ENCODE measurements around the gene CEP83. TPM values are rescaled to one million over a fixed set of nuclear protein-coding genes. Genes with fewer than 3 reads are reported as not detected.

CEP83 gene
- total RNA-seq, 1 donor from 2014 or later: 13.4 TPM

GRCh38 chr12:94276725-94277124 is 182.9 kb downstream of the CEP83 start:
- H3K9me3 Mint-ChIP-seq (ENCODE audit: unreplicated experiment): peaks cover 6% of the 10 kb centered on the region
- no peak for TF ChIP-seq CTCF (IDR thresholded peaks at IDR 0.05; ENCODE audit: partially characterized antibody, unreplicated experiment)
- H3K36me3 Mint-ChIP-seq (ENCODE audit: unreplicated experiment): peaks cover 4% of the 10 kb centered on the region
- H3K4me3 Mint-ChIP-seq (ENCODE audit: unreplicated experiment): no peak overlapping the region
- DNase-seq: no peak
- no peaks in the 10 kb centered on the region for H3K27me3 Mint-ChIP-seq (ENCODE audit: unreplicated experiment)
- H3K27ac Mint-ChIP-seq (ENCODE audit: unreplicated experiment): no peak overlapping the region
- H3K4me1 Mint-ChIP-seq (ENCODE audit: low read depth, unreplicated experiment): peaks cover 3% of the 10 kb centered on the region

- DNase-seq: no peak
- Mint-ChIP-seq H3K36me3 (ENCODE audit: unreplicated experiment) (peaks cover 4% of the 10 kb centered on the region), H3K4me1 (ENCODE audit: low read depth, unreplicated experiment) (no peaks in the 10 kb centered on the region), H3K4me3 (ENCODE audit: unreplicated experiment) (no peak overlapping the region), H3K27me3 (ENCODE audit: unreplicated experiment) (no peaks in the 10 kb centered on the region), H3K27ac (ENCODE audit: unreplicated experiment) (no peak overlapping the region), H3K9me3 (ENCODE audit: unreplicated experiment) (peaks cover 6% of the 10 kb centered on the region)
- TF ChIP-seq CTCF (IDR thresholded peaks at IDR 0.05; ENCODE audit: partially characterized antibody, unreplicated experiment): no peak
Observed at GRCh38 chr12:94273272-94273671, 186.4 kb downstream of the CEP83 start.

DNA sequence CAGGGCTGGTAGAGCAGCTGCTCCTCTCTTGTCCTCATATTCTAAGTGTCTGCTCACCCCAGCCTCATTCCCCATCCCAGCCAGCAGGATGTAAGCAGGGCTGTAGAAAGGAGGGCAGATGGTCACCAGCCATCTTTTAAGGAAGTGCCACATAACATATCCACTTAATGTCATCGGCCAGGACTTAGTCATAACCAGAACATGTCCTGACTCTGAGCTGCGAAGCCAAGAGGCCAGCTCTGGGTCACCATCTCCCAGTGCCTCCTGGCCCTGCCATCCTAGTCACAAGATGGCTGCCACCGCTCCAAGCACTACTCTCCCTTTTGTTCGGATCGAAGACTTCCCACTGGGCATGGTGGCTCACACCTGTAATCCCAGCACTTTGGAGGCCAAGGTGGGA is 187.4 kb downstream of the CEP83 start:
- Mint-ChIP-seq H3K4me3 (ENCODE audit: unreplicated experiment) (no peak overlapping the region), H3K27me3 (ENCODE audit: unreplicated experiment) (no peaks in the 10 kb centered on the region), H3K4me1 (ENCODE audit: low read depth, unreplicated experiment) (no peaks in the 10 kb centered on the region), H3K36me3 (ENCODE audit: unreplicated experiment) (peaks cover 4% of the 10 kb centered on the region), H3K27ac (ENCODE audit: unreplicated experiment) (no peak overlapping the region), H3K9me3 (ENCODE audit: unreplicated experiment) (peaks cover 3% of the 10 kb centered on the region)
- no peak for DNase-seq
- no peak for TF ChIP-seq CTCF (IDR thresholded peaks at IDR 0.05; ENCODE audit: partially characterized antibody, unreplicated experiment)

- Mint-ChIP-seq H3K4me1 (ENCODE audit: low read depth, unreplicated experiment) (no peaks in the 10 kb centered on the region), H3K27ac (ENCODE audit: unreplicated experiment) (no peak overlapping the region), H3K4me3 (ENCODE audit: unreplicated experiment) (no peak overlapping the region), H3K9me3 (ENCODE audit: unreplicated experiment) (peaks cover 3% of the 10 kb centered on the region), H3K27me3 (ENCODE audit: unreplicated experiment) (no peaks in the 10 kb centered on the region), H3K36me3 (ENCODE audit: unreplicated experiment) (peaks cover 4% of the 10 kb centered on the region)
- no peak for TF ChIP-seq CTCF (IDR thresholded peaks at IDR 0.05; ENCODE audit: partially characterized antibody, unreplicated experiment)
- DNase-seq: no peak
Observed at GRCh38 chr12:94271351-94271750, 188.3 kb downstream of the CEP83 start.

- DNase-seq: no peak
- Mint-ChIP-seq H3K9me3 (ENCODE audit: unreplicated experiment) (peaks cover 3% of the 10 kb centered on the region), H3K36me3 (ENCODE audit: unreplicated experiment) (peaks cover 4% of the 10 kb centered on the region), H3K4me1 (ENCODE audit: low read depth, unreplicated experiment) (no peaks in the 10 kb centered on the region), H3K4me3 (ENCODE audit: unreplicated experiment) (no peak overlapping the region), H3K27me3 (ENCODE audit: unreplicated experiment) (no peaks in the 10 kb centered on the region), H3K27ac (ENCODE audit: unreplicated experiment) (no peak overlapping the region)
- TF ChIP-seq CTCF (IDR thresholded peaks at IDR 0.05; ENCODE audit: partially characterized antibody, unreplicated experiment): no peak
Observed at GRCh38 chr12:94269316-94269999, 190.2 kb downstream of the CEP83 start.
